ENCODE data around the gene ABI3BP.
A peak's percentile ranks its signal among the peaks of the same experiment; 100 is the strongest.

The ABI3BP gene

DNA sequence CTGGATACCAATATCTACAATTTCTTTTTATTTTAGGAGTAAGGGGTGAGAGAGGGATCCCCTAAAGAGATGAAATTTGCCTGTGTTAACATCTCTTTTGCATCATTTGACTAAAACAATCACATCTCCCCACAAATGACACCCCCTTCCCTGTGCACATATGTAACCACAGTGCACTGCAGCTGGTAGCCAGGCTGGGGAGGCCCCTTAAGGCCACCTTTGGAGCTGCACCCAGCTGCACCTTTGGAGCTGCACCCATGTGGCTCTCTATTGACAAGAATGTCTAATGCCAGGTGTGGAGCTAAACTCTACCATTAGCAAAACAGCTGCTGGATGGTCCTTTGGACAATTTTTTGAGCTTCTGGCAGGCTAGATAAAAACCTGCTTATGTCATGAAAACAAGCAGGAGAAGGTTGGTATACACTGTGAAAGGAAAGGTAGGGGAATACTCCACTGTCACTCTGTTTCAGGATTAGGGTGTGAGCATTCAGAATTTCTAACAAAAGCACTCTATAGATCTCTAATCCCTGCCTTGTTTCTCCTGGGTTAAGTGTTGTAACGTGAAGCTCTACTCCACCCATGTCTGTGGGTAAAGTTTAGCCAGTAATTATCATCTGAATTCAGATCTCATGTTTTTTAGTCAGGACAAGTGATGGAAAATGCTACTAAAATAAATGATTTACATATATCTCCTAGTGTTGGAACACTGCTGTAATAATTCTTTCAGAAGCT, 231.8 kb downstream of the ABI3BP start:
- DNase-seq, result peak; percentile 63

DNA sequence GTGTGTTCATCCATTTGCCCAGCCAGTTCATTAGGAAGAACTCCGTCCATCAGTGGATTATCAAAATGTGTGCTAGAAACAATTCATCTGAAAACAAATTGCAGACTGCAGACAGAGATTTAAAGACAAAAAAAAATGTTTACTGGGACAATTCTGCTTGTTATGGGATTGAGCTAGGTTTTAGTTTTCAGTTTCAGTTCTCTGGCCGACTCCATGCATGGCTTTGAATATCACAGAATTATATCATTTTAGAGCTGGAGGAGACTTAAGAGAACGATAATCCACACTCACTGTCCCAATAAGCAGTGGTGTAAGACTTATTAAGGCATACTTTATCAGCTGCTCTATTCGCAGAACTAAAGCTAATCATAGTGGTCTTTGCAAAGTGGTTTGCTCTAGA, 232.8 kb downstream of the ABI3BP start:
- no peak for DNase-seq

DNA sequence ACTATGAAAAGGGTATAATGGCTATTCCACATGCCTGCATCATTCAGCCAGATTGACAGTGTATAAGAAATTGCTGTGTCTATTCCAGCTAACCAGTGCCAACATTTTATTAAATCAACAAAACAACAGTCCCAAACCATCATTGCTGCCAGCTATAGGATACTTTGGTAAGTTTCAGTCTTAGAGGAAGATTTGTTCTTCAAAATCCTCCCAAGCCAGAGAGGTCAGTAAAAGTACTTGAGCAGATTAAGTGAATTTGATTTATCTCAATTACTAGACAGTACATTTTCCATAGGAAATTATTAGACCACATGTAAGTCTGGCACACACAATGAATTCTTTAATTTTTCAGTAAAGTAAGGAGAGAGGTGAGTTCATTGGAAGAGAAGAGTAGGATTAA, 233.3 kb downstream of the ABI3BP start:
- DNase-seq, result no peak

DNA sequence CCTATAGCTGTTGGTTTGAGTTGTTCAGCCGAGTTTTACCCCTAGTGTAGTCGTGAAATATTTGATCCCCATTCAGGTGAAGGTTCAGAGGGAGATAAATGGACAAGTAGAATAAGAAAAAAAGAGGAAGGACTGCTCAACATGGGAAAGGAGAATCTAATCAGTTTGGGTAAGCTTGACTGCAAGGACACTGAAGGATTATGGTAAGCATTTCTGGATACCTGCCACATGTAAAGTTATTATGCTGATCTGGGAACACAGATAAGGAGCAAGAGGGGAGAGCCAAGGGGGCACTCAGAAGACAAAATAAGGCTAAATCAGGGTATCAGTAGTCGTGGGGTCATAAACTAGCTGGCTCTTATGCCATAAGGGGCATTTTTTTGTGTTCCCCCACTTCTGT, 234.1 kb downstream of the ABI3BP start:
- no peak for DNase-seq

DNA sequence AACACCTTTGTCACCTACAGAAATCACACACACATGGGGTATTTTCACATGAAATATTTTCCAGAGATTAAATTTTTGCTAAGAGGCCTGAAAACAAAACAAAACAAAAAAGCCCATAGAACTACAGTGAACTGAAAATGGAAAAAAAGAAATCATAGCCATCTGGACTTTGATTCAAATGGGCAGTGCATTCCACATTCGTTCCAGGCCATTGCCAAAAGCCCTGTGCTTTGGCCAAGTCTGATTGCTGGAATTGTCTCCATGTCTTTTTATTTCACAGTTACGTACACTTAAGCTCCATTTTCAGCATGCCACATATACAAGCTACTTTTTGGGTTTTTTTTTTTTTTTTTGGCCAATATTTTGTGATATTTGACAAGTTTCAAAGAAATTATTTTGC, 236.8 kb downstream of the ABI3BP start:
- no peak for DNase-seq

DNA sequence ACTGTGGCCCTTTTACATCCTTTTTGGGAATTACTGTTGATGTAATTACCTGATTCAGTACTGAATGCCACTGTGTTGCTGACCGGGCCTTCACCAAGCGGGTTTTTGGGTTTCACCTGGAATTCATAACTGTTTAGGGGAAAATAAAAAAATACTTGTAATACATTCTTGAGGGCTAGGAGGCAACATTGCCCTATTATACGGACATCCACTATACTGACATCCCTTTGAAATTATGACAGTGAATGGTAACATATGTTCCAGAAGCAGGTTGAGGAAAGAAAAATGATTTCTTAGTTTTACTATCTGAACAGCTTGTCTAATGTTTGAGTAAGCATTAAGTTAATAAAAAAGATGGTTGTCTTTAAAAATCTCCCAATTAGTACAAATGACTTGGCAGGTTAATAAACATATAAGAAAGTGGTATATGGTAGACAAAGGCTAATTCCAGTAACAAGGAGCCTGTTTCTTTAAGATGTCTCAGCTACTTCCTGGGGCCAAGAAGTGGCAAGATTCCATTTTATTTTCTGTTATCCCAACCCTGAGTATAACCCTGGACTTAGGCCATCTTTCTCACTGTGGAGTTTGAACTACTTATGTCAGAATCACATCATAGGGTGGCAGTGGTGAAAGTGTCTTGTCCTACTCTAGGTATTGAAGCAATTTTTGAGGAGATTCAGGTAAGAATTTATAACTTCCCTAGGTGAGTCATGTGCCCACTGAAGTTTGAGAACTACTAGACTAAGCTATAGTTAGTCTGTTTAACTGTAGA, 238.5 kb downstream of the ABI3BP start:
- DNase-seq, result peak; percentile 10

DNA sequence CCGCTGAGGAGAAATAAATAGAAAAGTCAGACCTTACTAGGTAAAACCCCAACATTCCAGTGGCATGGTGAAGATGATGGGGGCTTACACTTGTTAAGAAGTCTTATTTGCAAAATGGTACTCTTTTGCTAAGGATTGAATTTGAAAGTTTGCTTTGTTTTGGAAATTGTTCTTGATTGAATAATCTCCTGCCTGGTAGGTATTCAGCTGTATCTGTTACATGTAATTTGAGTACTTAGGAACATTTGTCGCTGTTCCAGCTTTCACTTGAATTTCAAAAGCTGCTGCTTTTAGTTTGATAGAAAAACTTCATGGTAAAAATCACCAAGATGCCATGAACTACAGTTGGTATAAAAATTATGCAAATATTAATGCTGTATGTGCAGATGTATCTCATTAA, 239.4 kb downstream of the ABI3BP start:
- no peak for DNase-seq

DNA sequence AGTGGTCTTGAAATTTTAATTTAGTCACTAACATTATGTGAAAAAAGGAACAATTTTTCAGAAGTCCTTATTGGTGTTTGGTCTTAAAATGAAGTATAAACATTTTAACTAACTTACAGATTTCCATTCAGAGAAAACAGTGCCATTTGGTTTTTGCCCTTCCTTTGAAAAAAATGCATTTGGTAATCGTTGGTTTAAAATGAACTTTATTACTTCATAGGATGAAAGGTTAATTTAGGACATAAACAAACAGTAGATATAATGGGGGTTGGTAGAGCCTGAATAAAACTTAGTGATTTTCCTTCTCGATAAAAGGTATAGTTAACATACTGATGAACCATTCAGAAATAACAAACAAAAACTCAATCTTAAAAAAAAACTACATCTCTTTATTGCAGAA, 244.3 kb downstream of the ABI3BP start:
- DNase-seq, result no peak

DNA sequence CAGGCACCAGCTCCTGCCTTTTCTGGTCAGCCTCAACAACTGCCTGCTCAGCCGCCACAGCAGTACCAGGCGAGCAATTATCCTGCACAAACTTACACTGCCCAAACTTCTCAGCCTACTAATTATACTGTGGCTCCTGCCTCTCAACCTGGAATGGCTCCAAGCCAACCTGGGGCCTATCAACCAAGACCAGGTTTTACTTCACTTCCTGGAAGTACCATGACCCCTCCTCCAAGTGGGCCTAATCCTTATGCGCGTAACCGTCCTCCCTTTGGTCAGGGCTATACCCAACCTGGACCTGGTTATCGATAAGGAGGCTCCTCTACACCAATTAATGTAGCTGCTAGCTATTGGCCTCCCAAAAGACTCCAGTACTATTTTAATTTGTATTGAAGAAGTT, 245.0 kb downstream of the ABI3BP start:
- no peak for DNase-seq

DNA sequence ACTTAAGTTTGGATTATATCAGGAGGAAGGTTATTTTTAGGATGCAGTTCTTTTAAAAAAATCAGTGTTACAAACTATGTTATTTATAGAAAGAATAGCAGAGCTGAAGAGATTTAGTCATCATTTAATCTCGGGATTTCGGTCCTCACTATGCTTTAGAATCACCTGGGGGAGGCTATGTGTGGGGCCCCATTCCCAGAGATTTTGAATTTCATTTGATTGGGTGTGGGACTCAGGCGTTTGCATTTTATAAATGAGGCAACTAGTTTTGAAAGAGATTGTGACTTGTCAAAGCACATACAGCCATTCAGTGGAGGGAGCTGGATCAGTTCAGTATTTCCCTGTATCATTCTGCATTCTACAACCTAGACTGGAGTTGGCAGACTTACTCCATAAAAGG, 247.1 kb downstream of the ABI3BP start:
- DNase-seq, result no peak

DNA sequence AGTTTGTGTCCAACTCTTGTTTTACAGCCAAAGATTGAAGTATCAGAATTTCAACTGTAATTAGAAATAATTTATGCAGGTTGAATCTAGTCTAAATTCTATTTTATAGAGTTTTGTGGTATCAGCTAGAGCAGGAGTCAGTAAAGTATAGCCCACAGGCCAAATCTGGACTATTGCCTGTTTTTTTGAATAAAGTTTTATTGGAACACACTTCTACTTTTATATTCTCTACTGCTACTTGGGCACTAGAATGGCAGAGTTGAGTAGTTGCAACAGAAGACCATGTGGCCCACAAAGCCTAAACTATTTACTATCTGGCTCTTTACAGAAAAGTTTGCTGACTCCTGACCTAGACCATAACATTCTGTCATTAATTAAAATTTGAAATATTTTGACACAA, 247.6 kb downstream of the ABI3BP start:
- DNase-seq, result no peak

DNA sequence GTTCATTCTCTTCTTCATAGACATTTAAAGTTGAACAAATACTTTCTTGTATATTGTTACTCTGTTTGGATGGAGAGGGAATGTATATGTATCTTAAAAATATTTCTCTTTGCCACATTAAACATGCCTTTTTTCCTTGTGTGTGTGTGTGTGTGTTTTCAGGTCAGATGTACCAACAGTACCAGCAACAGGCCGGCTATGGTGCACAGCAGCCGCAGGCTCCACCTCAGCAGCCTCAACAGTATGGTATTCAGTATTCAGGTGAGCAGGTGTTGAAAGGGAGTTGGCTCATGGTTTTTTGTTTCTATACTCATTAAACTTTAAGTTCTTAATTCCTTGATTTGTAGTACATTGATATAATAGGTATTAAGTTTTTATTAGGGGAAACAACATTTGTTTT, 248.6 kb downstream of the ABI3BP start:
- no peak for DNase-seq

DNA sequence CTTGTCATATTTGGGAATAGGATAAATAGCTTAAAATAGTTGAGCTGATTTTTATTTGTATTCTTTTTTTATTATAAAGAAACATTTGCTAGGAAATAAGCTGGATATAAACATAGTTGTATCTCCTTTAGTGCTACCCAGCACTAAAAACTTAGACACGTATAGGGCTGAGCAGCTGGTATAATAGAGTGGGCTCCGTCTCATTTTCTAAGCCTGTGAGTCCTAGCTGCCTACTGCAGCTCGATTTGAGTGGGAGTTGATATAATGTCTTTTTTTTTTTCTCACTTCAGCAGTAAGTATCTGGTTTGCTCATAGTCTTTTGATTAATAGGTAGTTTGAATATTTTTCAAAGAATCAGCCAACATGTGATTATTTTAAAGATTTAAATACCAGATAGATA, 249.7 kb downstream of the ABI3BP start:
- no peak for DNase-seq

DNA sequence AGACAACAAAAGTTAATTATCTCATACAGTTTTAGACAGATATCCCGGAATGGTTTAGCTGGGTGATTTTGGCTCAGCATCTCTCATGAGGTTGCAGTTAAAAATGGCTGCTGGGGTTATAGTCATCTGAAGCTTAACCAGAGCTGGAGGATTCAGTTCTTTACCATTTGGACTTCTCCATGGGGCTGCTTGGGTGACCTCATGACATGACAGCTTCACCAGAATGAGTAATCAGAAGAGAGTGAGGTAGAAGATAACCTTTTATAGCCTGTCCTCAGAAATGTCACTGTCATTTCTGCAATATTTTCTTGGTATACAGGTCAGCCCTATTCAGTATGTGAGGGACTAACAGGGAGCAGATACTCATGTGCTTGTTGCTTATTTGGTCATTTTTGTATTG, 253.0 kb downstream of the ABI3BP start:
- DNase-seq, result no peak

DNA sequence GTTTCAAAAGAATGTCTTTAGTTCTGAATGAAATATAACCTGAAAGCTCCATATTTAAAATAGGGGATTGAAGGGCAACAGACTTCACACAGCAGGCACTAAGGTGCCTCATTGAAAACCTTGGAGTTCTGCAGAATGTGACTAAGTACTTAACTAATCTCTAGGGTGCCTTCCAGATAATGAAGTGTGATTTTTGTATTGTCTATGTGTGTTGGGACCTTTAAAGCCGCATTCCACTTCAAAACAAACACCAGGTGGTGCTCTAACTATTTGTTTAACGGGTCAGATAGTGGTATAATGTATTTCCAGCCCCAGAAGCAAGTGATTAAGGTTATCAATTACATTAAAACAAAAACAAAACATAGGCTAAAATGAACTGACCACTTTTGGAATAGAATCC, 255.9 kb downstream of the ABI3BP start:
- peak; percentile 35 for DNase-seq

DNA sequence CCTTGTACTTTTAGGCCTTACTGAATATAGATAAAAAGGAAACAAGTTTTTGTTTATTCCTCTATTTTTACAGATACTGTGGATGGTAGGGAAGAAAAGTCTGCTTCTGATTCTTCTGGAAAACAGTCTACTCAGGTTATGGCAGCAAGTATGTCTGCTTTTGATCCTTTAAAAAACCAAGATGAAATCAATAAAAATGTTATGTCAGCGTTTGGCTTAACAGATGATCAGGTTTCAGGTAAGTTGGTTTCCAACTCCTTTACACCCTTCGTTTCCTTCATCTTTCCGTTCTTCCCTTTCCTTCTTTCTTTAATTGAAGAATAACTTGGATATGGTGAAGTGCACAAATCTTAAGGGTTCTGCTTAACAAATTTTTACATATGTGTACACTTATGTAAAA, 260.8 kb downstream of the ABI3BP start:
- no peak for DNase-seq

DNA sequence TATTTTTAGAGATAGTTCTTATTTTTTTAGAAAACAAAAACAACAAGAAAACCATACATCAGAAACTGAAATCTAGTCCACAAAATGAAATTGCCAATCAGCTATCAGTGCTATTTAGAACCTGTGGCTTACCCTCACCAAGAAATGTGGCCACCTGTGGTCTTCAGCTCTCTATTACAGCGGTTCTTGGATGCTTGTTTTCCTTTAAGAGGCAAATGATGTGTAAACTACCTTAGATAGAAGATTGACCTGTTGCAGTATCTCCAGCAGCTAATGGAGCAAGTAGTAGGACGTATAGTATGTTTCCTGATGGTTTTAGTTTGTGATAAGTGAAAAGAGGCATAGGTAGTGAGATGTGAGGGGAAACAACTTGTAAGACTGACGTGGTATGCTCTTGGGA, 262.7 kb downstream of the ABI3BP start:
- no peak for DNase-seq

DNA sequence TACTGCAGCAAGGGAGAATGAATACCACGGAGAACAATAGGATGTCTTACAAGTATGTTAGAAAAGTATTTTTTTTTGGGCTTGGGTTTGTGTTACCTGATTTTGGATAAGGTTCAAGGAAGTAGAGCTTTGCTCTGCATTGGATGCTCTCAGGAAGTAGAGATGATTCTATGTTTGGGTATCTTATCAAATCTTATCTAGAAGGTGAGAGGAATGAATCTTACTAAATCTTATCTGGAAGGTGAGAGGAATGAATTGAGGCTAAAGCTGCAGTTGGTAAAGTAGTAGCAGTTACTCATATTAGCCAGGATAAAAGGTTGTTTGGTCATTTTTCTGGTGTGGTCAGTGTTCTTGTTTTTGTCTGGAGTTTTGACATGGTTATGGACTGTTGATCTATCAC, 266.5 kb downstream of the ABI3BP start:
- no peak for DNase-seq

DNA sequence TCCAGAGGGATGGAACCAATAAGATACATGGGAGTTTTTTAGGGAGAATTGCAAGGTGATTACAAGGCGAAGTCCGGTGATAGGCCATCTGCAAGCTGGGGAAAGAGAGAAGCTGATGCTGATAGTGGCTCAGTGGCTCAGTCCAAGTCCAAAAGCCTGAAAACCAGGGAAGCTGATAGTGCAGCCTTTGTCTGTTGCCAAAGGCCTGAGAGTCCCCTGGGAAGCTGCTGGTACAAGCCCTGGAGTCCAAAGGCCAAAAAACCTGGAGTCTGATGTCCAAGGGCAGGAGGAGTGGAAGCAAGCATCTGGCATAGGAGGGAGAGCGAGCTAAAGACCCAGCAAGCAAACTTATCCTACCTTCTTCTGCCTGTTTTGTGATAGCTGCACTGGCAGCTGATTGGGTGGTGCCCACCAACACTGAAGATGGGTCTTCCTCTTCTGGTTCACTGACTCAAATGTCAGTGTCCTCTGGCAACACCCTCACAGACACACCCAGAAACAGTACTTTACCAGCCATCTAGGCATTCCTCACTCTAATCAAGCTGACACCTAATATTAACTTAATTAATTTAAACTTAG, 267.2 kb downstream of the ABI3BP start:
- no peak for DNase-seq

DNA sequence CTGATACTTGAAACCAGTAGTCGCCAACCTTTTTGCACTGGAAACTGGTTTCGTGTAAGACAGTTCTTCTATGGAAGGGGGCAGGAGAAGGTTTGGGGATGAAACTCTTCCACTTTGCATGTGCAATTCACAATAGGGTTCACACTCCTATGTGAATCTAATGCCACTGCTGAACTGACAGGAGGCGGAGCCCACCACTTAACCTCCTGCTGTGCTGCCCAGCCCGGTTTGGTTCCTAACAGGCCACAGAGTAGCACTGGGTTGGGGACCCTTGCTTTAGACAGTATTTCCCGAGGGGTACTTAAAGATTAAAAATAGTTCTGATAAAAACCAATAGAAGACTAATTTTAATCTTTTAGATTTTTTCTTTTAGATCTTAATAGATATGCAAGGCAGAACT, 272.8 kb downstream of the ABI3BP start:
- no peak for DNase-seq

DNA sequence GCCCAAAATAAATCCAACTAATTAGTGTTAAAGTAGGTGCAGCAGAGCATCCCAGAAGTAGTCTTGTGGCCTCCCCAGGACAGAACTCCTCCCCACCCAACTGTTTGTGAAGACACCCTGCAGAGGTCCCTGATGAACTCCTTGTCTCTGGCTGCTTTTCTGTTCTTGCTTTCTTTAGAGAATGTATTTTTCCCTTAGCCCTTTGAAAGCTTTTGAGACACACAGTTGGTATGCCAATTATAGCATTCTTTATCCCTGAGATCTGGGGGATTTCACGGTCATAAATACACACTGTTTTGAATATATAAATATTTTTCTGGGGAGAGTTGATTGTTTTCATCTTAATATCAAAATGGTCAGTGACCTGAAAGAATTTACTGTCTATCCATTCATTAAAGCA, 274.1 kb downstream of the ABI3BP start:
- no peak for DNase-seq

DNA sequence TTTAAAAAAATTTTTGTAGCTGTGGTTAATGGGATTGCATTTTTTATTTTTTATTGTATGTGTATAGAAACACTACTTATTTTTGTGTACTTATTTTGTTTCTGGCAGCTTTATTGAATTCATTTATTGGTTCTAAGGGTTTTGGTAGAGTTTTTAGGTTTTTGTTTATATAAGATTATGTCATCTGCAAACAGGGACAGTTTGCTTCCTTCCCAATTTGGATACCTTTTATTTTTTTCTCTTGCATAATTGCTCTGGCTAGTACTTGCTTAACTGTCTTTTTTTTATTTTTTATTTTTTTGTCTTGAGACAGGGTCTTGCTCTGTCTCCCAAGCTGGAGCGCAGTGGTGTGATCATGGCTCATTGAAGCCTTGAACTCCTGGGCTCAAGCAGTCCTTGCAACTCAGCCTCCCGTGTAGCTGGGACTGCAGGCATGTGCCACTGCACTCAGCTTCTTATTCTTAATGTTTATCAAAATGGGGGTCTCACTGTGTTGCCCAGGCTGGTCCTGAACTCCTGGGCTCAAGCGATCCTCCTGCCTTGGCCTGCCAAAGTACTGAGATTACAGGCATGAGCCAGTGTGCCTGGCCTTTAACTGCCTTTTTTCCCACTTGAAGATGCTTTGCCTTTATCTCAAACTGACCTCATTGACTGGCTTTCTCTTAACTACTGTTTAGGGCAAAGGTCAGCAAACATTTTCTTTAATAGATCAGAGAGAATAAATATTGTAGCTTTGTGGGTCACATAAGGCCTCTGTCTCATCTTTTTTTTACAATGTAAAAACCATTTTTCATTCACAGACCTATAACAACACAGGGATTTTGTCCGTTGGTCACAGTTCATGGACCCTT, 275.4 kb downstream of the ABI3BP start:
- DNase-seq, result no peak

DNA sequence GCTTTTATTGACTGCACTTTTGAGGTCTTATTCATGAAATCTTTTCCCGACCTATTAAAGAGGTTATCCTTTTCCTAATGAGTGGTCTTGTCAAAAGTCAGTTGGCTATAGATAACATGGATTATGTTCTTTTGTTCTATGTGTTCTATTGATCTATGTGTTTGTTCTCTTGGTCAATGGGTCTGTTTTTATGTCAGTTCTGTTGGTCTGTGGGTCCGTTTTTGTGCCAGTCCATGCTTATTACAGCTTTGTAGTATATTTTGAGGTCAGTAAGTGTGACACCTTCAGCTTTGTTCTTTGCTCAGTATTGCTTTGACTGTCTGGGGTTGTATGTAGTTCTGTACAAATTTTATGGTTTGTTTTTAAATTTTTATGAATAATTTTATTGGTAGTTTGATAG, 276.2 kb downstream of the ABI3BP start:
- DNase-seq, result no peak

DNA sequence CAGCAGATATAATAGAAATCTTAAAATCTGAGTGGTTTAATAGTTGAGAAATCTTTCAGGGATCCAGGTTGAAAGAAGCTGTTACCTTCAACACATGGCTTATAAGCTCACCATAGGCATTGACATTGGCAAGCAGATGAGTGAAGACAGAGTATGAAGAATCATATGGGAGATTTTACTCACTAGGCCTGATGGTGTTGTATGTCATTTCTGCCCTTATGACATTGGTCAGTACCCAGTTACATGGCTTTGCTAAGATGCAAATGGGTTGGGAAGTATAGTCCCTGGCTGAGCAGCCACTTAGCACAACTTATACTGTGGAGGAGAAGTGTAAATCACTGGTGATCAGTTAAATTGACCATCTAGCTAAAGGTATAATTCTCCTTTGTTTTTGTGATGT, 278.0 kb downstream of the ABI3BP start:
- DNase-seq, result no peak
